Urinary bladder (tissue), 4 donors: ENCODE measurements around the gene PRKCE. TPM values are rescaled to one million over a fixed set of nuclear protein-coding genes. Genes with fewer than 3 reads are reported as not detected.

Experiments
- DNase-seq: peaks from one replicate; pipeline ENCODE4 v3.0.0-alpha.2; 2015; ENCODE audit errors: extremely low spot score
- H3K27ac ChIP-seq: one replicate; pipeline ENCODE4 v1.5.1; 2013; ENCODE audit warnings: low read depth, mild to moderate bottlenecking, moderate library complexity
- H3K36me3 ChIP-seq: one replicate; pipeline ENCODE4 v1.6.1; 2013; ENCODE audit warnings: mild to moderate bottlenecking, moderate library complexity; ENCODE audit not compliant: insufficient read depth
- H3K4me1 ChIP-seq: one replicate; pipeline ENCODE4 v1.6.1; 2013; ENCODE audit warnings: mild to moderate bottlenecking, moderate library complexity; ENCODE audit not compliant: insufficient read depth
- H3K4me3 ChIP-seq: one replicate; pipeline ENCODE4 v1.5.1; 2013; ENCODE audit warnings: low read depth, low read length
- WGBS: extraction: QIAGEN DNeasy Blood & Tissue Kit; methylation state at CpG from one replicate; pipeline ENCODE4 v1.1.7; 2013; 5-methylcytosine and 5-hydroxymethylcytosine counted together
- polyA plus RNA-seq: library from polyadenylated mRNA; stranded (reverse); fragments of 200-250 nt; gene quantifications from one replicate; pipeline ENCODE4 v1.2.3, GENCODE V29; 2013
- total RNA-seq: library from RNA; depleted of rRNA; stranded (reverse); fragments of >200 nt; gene quantifications from one replicate; pipeline ENCODE4 v1.2.3, GENCODE V29; 2014
- donor health status: healthy with polysubstance abuse.
- donor health status: healthy.

Gene PRKCE
- total and polyA plus RNA-seq, 2 donors, result 9.9 to 29.7 TPM

- no peak overlapping the region for H3K4me3 ChIP-seq
- DNase-seq, result no peak
- no peaks in the 10 kb centered on the region for H3K36me3 ChIP-seq
- 57% methylated on average over 6 of the region's 6 CpGs for WGBS
- H3K4me1 ChIP-seq, result no peaks in the 10 kb centered on the region
- H3K27ac ChIP-seq, result no peak overlapping the region
Measured at GRCh38 chr2:45993476-45993991, 342.1 kb downstream of the PRKCE start.

GRCh38 chr2:45994060-45994459 is 342.6 kb downstream of the PRKCE start:
- Histone ChIP-seq H3K4me1 (no peaks in the 10 kb centered on the region), H3K36me3 (no peaks in the 10 kb centered on the region), H3K27ac (no peak overlapping the region), H3K4me3 (no peak overlapping the region)
- no peak for DNase-seq
- 82% methylated on average over 3 of the region's 3 CpGs for WGBS

GRCh38 chr2:46000660-46001059 is 349.2 kb downstream of the PRKCE start:
- no peaks in the 10 kb centered on the region for H3K4me1 ChIP-seq
- H3K36me3 ChIP-seq, result no peaks in the 10 kb centered on the region
- WGBS, result 86% methylated on average over 5 of the region's 5 CpGs
- DNase-seq, result no peak
- H3K4me3 ChIP-seq, result no peak overlapping the region
- no peak overlapping the region for H3K27ac ChIP-seq

- Histone ChIP-seq H3K4me1 (no peaks in the 10 kb centered on the region), H3K27ac (no peak overlapping the region), H3K4me3 (no peak overlapping the region), H3K36me3 (no peaks in the 10 kb centered on the region)
- 78% methylated on average over 7 of the region's 7 CpGs for WGBS
- DNase-seq, result no peak
Measured at GRCh38 chr2:46001290-46001689, 349.8 kb downstream of the PRKCE start.

GRCh38 chr2:46001741-46002506 is 350.4 kb downstream of the PRKCE start:
- peak overlapping the region; percentile 56 for H3K27ac ChIP-seq

GRCh38 chr2:46002507-46002883 is 351.0 kb downstream of the PRKCE start:
- DNase-seq, result no peak
- 34% methylated on average over 1 of the region's 1 CpG for WGBS
- H3K4me3 ChIP-seq, result no peak overlapping the region
- H3K4me1 ChIP-seq, result no peaks in the 10 kb centered on the region
- no peaks in the 10 kb centered on the region for H3K36me3 ChIP-seq
- H3K27ac ChIP-seq, result peak overlapping the region; percentile 56

More at GRCh38 chr2:46001741-46002506, 350.4 kb downstream of the PRKCE start:
- Histone ChIP-seq H3K4me1 (no peaks in the 10 kb centered on the region), H3K36me3 (no peaks in the 10 kb centered on the region), H3K4me3 (no peak overlapping the region)
- DNase-seq, result peak; percentile 21
- WGBS, result 39% methylated on average over 8 of the region's 8 CpGs

- H3K27ac ChIP-seq, result no peak overlapping the region
- no peak overlapping the region for H3K4me3 ChIP-seq
- 98% methylated on average over 2 of the region's 2 CpGs for WGBS
- no peaks in the 10 kb centered on the region for H3K4me1 ChIP-seq
- no peaks in the 10 kb centered on the region for H3K36me3 ChIP-seq
- DNase-seq, result no peak
Measured at GRCh38 chr2:46002947-46003346, 351.5 kb downstream of the PRKCE start.

- H3K4me1 ChIP-seq, result no peaks in the 10 kb centered on the region
- no peak overlapping the region for H3K4me3 ChIP-seq
- no peak overlapping the region for H3K27ac ChIP-seq
- DNase-seq, result no peak
- H3K36me3 ChIP-seq, result no peaks in the 10 kb centered on the region
- WGBS, result 87% methylated on average over 9 of the region's 9 CpGs
Measured at GRCh38 chr2:46003903-46004473, 352.5 kb downstream of the PRKCE start.

- Histone ChIP-seq H3K36me3 (no peaks in the 10 kb centered on the region), H3K4me3 (no peak overlapping the region), H3K4me1 (no peaks in the 10 kb centered on the region), H3K27ac (no peak overlapping the region)
- 93% methylated on average over 7 of the region's 7 CpGs for whole genome bisulfite sequencing
- DNase-seq, result no peak
Measured at GRCh38 chr2:46006473-46007025, 355.1 kb downstream of the PRKCE start.

GRCh38 chr2:46007412-46007811 is 355.9 kb downstream of the PRKCE start:
- Histone ChIP-seq H3K36me3 (no peaks in the 10 kb centered on the region), H3K27ac (no peak overlapping the region), H3K4me3 (no peak overlapping the region), H3K4me1 (no peaks in the 10 kb centered on the region)
- 94% methylated on average over 11 of the region's 11 CpGs for WGBS
- DNase-seq, result no peak

- no peak for DNase-seq
- H3K36me3 ChIP-seq, result no peaks in the 10 kb centered on the region
- H3K4me1 ChIP-seq, result no peaks in the 10 kb centered on the region
- H3K27ac ChIP-seq, result no peak overlapping the region
- WGBS, result 61% methylated on average over 5 of the region's 5 CpGs
- H3K4me3 ChIP-seq, result no peak overlapping the region
Measured at GRCh38 chr2:46008091-46008870, 356.8 kb downstream of the PRKCE start.

GRCh38 chr2:46009315-46009714 is 357.8 kb downstream of the PRKCE start:
- DNase-seq, result no peak
- H3K27ac ChIP-seq, result no peak overlapping the region
- no peaks in the 10 kb centered on the region for H3K36me3 ChIP-seq
- H3K4me3 ChIP-seq, result no peak overlapping the region
- no peaks in the 10 kb centered on the region for H3K4me1 ChIP-seq
- WGBS, result 93% methylated on average over 2 of the region's 2 CpGs

GRCh38 chr2:46009772-46010171 is 358.3 kb downstream of the PRKCE start:
- H3K27ac ChIP-seq, result no peak overlapping the region
- H3K4me3 ChIP-seq, result no peak overlapping the region
- no peaks in the 10 kb centered on the region for H3K36me3 ChIP-seq
- no peaks in the 10 kb centered on the region for H3K4me1 ChIP-seq
- DNase-seq, result no peak
- WGBS, result 33% methylated on average over 2 of the region's 2 CpGs
